ENCODE data around the gene CRIM1.

CRIM1 gene

DNA sequence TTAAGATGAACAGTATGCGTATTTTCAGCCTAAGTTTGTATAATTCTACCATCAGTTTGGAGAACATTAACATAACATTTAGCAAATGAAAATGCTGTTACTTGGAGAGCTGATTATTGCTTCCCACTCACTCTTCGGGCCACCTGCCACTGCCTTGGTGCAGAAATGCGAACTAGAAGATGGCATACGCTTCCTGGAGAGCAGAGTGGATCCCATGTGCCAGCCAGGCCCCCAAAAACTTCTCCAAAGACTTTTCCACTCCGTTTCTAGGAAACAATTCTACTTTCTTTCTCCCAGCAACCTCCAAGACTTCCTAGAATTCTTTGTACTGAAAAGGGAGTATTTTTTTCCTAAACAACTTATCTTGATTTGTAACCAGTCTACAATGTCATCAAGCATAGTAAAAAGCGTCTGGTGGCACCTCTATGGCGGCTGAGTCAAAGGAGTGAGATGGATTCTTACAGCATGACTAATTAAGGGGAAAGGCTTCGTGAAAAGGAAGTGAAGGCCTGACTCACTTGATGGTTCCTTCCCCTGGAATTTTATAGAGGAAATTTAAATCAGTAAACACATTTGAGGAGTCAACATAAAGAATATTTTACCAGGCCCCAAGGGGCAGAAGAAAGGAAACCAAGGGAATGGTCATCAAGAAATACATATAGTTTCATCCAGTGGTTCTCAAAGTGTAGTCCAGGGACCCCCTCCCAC lies 205.8 kb downstream of the CRIM1 start:
- peaks cover 0 to 9% (median 6%) of the 10 kb centered on the region in 3 donors for H3K36me3 ChIP-seq
- no peak for DNase-seq
- no peak overlapping the region for H3K4me3 ChIP-seq
- peak overlapping the region; percentile 37 to 63 for H3K27ac ChIP-seq
- H3K4me1 ChIP-seq, result peaks cover 0 to 52% (median 26%) of the 10 kb centered on the region in 4 donors
- TF ChIP-seq, protein P1, sequence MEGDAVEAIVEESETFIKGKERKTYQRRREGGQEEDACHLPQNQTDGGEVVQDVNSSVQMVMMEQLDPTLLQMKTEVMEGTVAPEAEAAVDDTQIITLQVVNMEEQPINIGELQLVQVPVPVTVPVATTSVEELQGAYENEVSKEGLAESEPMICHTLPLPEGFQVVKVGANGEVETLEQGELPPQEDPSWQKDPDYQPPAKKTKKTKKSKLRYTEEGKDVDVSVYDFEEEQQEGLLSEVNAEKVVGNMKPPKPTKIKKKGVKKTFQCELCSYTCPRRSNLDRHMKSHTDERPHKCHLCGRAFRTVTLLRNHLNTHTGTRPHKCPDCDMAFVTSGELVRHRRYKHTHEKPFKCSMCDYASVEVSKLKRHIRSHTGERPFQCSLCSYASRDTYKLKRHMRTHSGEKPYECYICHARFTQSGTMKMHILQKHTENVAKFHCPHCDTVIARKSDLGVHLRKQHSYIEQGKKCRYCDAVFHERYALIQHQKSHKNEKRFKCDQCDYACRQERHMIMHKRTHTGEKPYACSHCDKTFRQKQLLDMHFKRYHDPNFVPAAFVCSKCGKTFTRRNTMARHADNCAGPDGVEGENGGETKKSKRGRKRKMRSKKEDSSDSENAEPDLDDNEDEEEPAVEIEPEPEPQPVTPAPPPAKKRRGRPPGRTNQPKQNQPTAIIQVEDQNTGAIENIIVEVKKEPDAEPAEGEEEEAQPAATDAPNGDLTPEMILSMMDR (IDR thresholded peaks at IDR 0.05), result no peak
- H3K27me3 ChIP-seq, result no peaks in the 10 kb centered on the region
- intact Hi-C loops (cut with DNase I; ENCODE audit: low total_unique reads), result no loop called here
- H3K9me3 ChIP-seq, result no peaks in the 10 kb centered on the region

DNA sequence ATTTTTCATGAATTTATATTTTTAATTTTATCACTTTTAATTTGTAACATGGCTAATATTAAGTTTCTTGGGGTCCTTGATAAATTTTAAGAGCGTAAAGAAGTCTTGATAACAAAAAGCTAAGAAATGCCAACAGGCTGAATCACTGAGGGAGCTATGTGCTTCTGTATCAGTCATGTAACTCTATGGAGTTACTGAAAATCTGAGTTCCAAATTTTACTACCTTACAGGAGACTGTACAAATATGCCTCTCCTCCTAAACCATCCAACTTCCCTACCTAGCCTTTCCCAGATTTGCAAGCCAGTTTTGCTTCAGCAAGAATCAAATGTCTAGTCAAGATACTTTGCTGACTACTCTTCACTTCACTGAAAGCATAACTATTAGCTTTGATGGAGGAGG lies 206.7 kb downstream of the CRIM1 start:
- H3K4me1 ChIP-seq, result peaks cover 0 to 43% (median 22%) of the 10 kb centered on the region in 4 donors
- intact Hi-C loops (cut with DNase I; ENCODE audit: low total_unique reads), result no loop called here
- peak overlapping the region in 1 of 2 donors; percentile 37 for H3K27ac ChIP-seq
- TF ChIP-seq, protein P1 (IDR thresholded peaks at IDR 0.05), result no peak
- no peak for DNase-seq
- H3K27me3 ChIP-seq, result no peaks in the 10 kb centered on the region
- no peak overlapping the region for H3K4me3 ChIP-seq
- no peaks in the 10 kb centered on the region for H3K9me3 ChIP-seq
- peaks cover 0 to 12% (median 6%) of the 10 kb centered on the region in 3 donors for H3K36me3 ChIP-seq

DNA sequence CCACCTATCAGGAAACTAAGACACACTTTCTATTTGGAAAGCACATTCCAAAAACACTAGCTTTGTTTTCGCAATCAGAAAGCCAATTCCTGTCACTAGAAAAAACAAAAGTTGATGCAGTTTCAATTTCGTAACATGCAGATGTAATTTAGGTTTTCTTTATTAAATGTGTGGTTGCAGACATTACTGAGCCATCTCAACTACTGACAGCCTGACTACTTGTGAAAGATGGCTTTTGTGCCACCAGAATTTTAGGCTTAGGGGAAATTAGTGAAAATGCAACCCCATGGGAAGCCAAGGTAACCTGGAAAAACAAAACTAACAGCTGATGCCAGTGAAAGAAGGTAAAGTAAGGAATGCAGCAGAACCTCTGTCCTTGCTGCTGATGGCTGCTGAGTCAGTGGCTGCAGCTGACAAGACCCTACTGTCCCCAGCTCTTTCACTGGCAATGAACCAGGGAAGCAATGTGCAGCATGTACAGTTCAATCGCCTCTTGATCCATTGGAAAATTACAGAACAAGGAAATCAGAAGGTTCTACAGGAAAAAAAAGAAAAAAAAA lies 207.5 kb downstream of the CRIM1 start:
- Histone ChIP-seq H3K36me3 (peaks cover 0 to 12% (median 6%) of the 10 kb centered on the region in 3 donors), H3K4me3 (no peak overlapping the region), H3K4me1 (peaks cover 0 to 35% (median 19%) of the 10 kb centered on the region in 4 donors), H3K27me3 (no peaks in the 10 kb centered on the region), H3K9me3 (no peaks in the 10 kb centered on the region), H3K27ac (no peak overlapping the region)
- no peak for DNase-seq
- intact Hi-C loops (cut with DNase I; ENCODE audit: low total_unique reads), result no loop called here
- TF ChIP-seq, protein P1 (IDR thresholded peaks at IDR 0.05), result no peak

DNA sequence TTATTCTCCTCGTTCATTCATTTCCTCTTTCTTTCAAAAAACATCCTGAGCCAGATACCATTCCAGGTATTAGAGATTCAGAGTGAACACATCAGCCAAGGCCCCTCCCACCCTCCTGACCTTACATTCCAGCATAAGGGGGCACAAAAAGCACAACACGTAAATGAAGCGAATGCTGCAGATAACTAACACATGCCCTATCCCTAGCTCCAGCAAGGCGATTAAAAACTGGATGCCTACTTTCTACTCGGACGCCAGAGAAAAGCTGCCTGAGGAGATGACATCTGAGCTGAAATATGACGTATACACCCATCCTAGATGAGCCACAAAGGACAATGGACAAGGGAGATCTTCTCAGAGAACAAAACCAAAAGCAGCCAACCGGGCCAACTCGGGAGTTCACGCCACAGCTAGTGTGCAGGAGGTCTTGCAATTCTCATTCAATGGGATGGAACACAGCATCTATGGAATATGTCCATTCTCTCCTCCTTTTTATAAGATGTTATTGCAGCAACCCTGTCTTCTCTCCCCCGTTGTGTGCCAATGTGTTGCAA lies 208.9 kb downstream of the CRIM1 start:
- H3K4me3 ChIP-seq, result no peak overlapping the region
- DNase-seq, result no peak
- H3K9me3 ChIP-seq, result no peaks in the 10 kb centered on the region
- peaks cover 0 to 11% (median 6%) of the 10 kb centered on the region in 3 donors for H3K36me3 ChIP-seq
- TF ChIP-seq, protein P1 (IDR thresholded peaks at IDR 0.05), result no peak
- intact Hi-C loops (cut with DNase I; ENCODE audit: low total_unique reads), result no loop called here
- no peaks in the 10 kb centered on the region for H3K27me3 ChIP-seq
- no peak overlapping the region for H3K27ac ChIP-seq
- H3K4me1 ChIP-seq, result peaks cover 0 to 34% (median 16%) of the 10 kb centered on the region in 4 donors

DNA sequence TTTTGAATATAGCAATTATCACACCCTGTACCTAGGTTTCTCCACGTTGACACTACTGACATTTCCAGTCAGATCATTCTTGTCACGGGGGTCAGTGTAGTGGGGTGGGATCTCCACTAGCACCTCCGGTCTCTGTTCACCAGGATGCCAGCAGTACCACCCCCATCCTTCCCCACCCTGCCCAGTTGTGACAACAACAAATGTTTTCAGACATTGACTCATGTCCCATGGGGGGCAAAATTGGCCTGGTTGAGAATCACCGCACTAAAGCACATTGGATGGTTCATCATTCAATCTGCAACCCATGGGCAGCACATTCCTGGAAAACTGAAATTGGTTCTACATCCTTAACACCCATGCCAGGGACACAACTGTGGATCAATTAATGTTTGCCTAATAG lies 210.1 kb downstream of the CRIM1 start:
- Histone ChIP-seq H3K4me3 (no peak overlapping the region), H3K9me3 (no peaks in the 10 kb centered on the region), H3K27ac (no peak overlapping the region), H3K27me3 (no peaks in the 10 kb centered on the region), H3K36me3 (peaks cover 0 to 8% (median 6%) of the 10 kb centered on the region in 3 donors), H3K4me1 (peaks cover 0 to 36% (median 16%) of the 10 kb centered on the region in 4 donors)
- no peak for DNase-seq
- TF ChIP-seq, protein P1 (IDR thresholded peaks at IDR 0.05), result no peak
- intact Hi-C loops (cut with DNase I; ENCODE audit: low total_unique reads), result no loop called here
